GM21515 (cell line): Measurements from ENCODE around the gene ERI3.

Experiments
- ATAC-seq: cut with Tn5 transposase; IDR thresholded peaks from one replicate; pipeline ENCODE4 v1.9.1; 2021; ENCODE audit not compliant: unreplicated experiment

The ERI3 gene

GRCh38 chr1:44351289-44351688, 3.8 kb downstream of the ERI3 start:
- no peak for ATAC-seq

- no peak for ATAC-seq
Observed at GRCh38 chr1:44348061-44348485, 7.0 kb downstream of the ERI3 start.

- ATAC-seq: no peak
Observed at GRCh38 chr1:44347280-44347679, 7.8 kb downstream of the ERI3 start.

- no peak for ATAC-seq
Observed at GRCh38 chr1:44346878-44347277, 8.2 kb downstream of the ERI3 start.

GRCh38 chr1:44346184-44346583, 8.9 kb downstream of the ERI3 start:
- ATAC-seq: no peak

GRCh38 chr1:44345187-44345775, 9.8 kb downstream of the ERI3 start:
- ATAC-seq: no peak

GRCh38 chr1:44339731-44340130, 15.3 kb downstream of the ERI3 start:
- no peak for ATAC-seq

- no peak for ATAC-seq
Observed at GRCh38 chr1:44338136-44338535, 16.9 kb downstream of the ERI3 start.

GRCh38 chr1:44336668-44337067, 18.4 kb downstream of the ERI3 start:
- ATAC-seq: no peak

GRCh38 chr1:44334968-44335367, 20.1 kb downstream of the ERI3 start:
- no peak for ATAC-seq

GRCh38 chr1:44333376-44333775, 21.7 kb downstream of the ERI3 start:
- no peak for ATAC-seq

- ATAC-seq: no peak
Observed at GRCh38 chr1:44332505-44332904, 22.6 kb downstream of the ERI3 start.

GRCh38 chr1:44330935-44331334, 24.1 kb downstream of the ERI3 start:
- no peak for ATAC-seq

- ATAC-seq: no peak
Observed at GRCh38 chr1:44328671-44329416, 26.2 kb downstream of the ERI3 start.

- ATAC-seq: no peak
Observed at GRCh38 chr1:44327679-44328491, 27.2 kb downstream of the ERI3 start.

- ATAC-seq: no peak
Observed at GRCh38 chr1:44326821-44327465, 28.1 kb downstream of the ERI3 start.

- ATAC-seq: no peak
Observed at GRCh38 chr1:44326024-44326701, 28.9 kb downstream of the ERI3 start.

- no peak for ATAC-seq
Observed at GRCh38 chr1:44323947-44324346, 31.1 kb downstream of the ERI3 start.

- no peak for ATAC-seq
Observed at GRCh38 chr1:44322367-44322766, 32.7 kb downstream of the ERI3 start.

- no peak for ATAC-seq
Observed at GRCh38 chr1:44321466-44321865, 33.6 kb downstream of the ERI3 start.
